BJ (cell line): ENCODE results near the gene NUBP1. TPM values are rescaled to one million over a fixed set of nuclear protein-coding genes. Genes with fewer than 3 reads are reported as not detected.

Source experiments
- CTCF ChIA-PET: fragments of 350-600 bp; formaldehyde crosslinking; extraction: SDS; loops from one replicate; lab custom pipeline; 2021; ENCODE audit warnings: antibody characterized with exemption, inconsistent platforms; lab: Yijun Ruan, JAX
- POLR2A ChIA-PET: fragments of 300-600 bp; sonication (Branson Sonifier 250); formaldehyde crosslinking; extraction: SDS; loops from one replicate; lab custom pipeline; 2021; ENCODE audit warnings: antibody characterized with exemption; lab: Charles Lee
- DNase-seq: peaks from one replicate; pipeline ENCODE4 v3.0.0-alpha.2; 2011; ENCODE audit warnings: low read depth
- H3K27me3 ChIP-seq: 2 replicates; pipeline ENCODE4 v1.6.0; 2011; ENCODE audit warnings: low read length; ENCODE audit not compliant: control insufficient read depth, insufficient read depth
- H3K36me3 ChIP-seq: 2 replicates; pipeline ENCODE4 v1.5.1; 2011; ENCODE audit warnings: low read length; ENCODE audit not compliant: control insufficient read depth, insufficient read depth
- H3K4me3 ChIP-seq: 2 replicates; pipeline ENCODE4 v1.5.1; 2011; ENCODE audit warnings: low read depth, mild to moderate bottlenecking, control low read depth, low read length
- polyA plus RNA-seq: library from polyadenylated mRNA; depleted of rRNA; stranded (reverse); fragments of >200 nt; gene quantifications from 2 replicates; pipeline ENCODE4 v1.2.3, GENCODE V29; 2011
- TF ChIP-seq, protein P1 (sequence below): IDR thresholded peaks from 2 replicates; pipeline ENCODE4 v1.5.1; 2011; ENCODE audit warnings: low read depth, mild to moderate bottlenecking, control low read depth, inconsistent platforms, low read length, moderate library complexity; ENCODE audit not compliant: insufficient read depth

Gene NUBP1
- polyA plus RNA-seq, 1 experiment = 35.8 TPM

DNA sequence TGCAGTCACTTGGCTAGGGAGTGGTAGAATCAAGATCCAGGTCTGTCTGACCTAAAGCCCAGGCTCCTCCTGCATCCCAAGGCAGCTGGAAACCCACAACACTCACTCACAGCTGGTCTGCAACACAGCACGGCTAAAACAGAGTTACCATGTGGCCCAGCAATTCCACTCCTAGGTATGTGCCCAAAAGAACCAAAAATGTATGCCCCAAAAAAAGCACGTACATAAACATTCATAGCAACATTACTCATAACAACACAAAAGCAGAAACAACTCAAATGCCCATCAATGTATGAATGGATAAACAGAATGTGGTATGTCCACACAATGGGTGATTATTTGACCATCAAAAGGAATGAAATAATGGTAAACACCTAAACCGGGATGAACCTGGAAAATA, 66.1 kb downstream of the NUBP1 start:
- ChIA-PET CTCF (no interaction called here), POLR2A (no interaction called here)
- no peak overlapping the region for H3K4me3 ChIP-seq

DNA sequence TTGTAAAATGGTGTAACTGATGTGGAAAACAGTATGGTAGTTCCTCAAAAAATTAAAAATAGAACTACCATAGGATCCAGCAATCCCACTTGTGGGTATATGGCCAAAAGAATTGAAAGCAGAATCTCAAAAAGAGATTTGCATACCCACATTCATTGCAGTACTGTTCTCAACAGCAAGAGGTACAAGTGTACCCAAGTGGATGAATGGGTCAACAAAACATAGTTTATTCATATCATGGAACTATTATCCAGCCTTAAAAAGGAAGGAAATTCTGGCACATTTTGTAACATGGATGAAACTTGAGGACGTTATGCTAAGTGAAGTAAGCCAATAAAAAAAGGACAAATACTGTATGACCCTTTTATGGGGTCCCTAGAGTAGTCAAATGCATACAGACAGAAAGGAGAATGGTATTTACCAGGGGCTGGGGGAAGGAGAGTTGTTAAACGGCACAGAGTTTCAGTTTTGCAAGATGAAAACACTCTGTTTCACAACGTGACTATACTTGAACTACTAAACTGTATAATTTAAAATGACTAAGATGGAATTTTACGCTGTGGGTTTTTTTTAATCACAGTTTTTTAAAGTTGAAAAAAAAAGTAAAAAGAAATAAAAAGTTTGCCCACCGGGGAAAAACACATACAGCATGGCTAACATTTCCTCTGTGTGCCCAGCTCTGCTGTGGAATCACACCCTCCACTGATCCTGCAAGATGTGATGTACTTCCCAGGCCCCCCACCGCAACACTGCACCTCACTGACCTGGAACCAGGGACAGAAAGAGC, 68.9 kb downstream of the NUBP1 start:
- TF ChIP-seq, protein P1, sequence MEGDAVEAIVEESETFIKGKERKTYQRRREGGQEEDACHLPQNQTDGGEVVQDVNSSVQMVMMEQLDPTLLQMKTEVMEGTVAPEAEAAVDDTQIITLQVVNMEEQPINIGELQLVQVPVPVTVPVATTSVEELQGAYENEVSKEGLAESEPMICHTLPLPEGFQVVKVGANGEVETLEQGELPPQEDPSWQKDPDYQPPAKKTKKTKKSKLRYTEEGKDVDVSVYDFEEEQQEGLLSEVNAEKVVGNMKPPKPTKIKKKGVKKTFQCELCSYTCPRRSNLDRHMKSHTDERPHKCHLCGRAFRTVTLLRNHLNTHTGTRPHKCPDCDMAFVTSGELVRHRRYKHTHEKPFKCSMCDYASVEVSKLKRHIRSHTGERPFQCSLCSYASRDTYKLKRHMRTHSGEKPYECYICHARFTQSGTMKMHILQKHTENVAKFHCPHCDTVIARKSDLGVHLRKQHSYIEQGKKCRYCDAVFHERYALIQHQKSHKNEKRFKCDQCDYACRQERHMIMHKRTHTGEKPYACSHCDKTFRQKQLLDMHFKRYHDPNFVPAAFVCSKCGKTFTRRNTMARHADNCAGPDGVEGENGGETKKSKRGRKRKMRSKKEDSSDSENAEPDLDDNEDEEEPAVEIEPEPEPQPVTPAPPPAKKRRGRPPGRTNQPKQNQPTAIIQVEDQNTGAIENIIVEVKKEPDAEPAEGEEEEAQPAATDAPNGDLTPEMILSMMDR = no peak
- ChIA-PET CTCF (no interaction called here), POLR2A (no interaction called here)
- H3K4me3 ChIP-seq = no peak overlapping the region
- H3K27me3 ChIP-seq = peaks cover 8% of the 10 kb centered on the region
- H3K36me3 ChIP-seq = no peaks in the 10 kb centered on the region
- DNase-seq = no peak

More for the DNA sequence above, 66.1 kb downstream of the NUBP1 start:
- TF ChIP-seq, protein P1 = no peak
- no peak for DNase-seq
- Histone ChIP-seq H3K36me3 (no peaks in the 10 kb centered on the region), H3K27me3 (peaks cover 1% of the 10 kb centered on the region; the same call in 1 of the 2 replicates)

DNA sequence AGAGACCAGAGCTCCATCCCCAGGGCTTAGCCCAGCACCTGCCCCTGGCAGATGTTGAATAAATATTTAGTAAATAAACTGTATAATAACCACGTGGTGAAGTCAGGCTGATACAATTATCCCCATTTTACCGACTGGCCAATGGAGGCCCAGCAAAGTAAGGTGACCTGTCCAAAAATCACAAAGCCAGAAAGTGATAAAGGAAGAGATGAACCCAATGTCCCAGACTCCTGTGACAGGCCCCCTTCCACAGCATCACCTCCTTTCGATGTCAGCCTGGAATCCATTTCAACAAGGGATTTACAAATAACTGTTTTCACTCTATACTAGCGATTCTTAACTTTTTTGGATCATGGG, 69.4 kb downstream of the NUBP1 start:
- ChIA-PET POLR2A (no interaction called here), CTCF (no interaction called here)
- H3K27me3 ChIP-seq = peaks cover 13% of the 10 kb centered on the region
- DNase-seq = no peak
- TF ChIP-seq, protein P1 = no peak
- H3K4me3 ChIP-seq = no peak overlapping the region
- H3K36me3 ChIP-seq = no peaks in the 10 kb centered on the region

DNA sequence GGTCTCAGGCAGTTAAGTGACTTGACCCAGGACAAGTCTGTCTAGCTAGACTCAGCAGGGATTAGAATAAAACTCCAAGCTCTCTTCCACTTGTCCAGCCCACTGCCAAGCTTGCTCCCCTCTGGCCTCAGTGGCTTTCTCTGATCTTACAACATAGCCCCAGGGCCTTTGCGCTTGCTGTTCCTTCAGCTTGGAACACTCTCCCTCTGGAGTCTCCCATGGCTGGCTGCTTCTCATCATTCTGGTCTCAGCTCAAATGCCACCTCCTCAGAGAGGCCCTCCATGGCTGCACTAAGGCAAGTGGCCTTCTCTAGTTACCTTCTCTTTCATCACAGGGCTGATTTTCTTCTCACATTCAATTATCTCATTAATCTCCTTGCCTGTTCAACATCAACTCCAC, 73.9 kb downstream of the NUBP1 start:
- TF ChIP-seq, protein P1 = no peak
- Histone ChIP-seq H3K36me3 (no peaks in the 10 kb centered on the region), H3K4me3 (no peak overlapping the region), H3K27me3 (peaks cover 14% of the 10 kb centered on the region)
- ChIA-PET CTCF (no interaction called here), POLR2A (no interaction called here)
- no peak for DNase-seq

DNA sequence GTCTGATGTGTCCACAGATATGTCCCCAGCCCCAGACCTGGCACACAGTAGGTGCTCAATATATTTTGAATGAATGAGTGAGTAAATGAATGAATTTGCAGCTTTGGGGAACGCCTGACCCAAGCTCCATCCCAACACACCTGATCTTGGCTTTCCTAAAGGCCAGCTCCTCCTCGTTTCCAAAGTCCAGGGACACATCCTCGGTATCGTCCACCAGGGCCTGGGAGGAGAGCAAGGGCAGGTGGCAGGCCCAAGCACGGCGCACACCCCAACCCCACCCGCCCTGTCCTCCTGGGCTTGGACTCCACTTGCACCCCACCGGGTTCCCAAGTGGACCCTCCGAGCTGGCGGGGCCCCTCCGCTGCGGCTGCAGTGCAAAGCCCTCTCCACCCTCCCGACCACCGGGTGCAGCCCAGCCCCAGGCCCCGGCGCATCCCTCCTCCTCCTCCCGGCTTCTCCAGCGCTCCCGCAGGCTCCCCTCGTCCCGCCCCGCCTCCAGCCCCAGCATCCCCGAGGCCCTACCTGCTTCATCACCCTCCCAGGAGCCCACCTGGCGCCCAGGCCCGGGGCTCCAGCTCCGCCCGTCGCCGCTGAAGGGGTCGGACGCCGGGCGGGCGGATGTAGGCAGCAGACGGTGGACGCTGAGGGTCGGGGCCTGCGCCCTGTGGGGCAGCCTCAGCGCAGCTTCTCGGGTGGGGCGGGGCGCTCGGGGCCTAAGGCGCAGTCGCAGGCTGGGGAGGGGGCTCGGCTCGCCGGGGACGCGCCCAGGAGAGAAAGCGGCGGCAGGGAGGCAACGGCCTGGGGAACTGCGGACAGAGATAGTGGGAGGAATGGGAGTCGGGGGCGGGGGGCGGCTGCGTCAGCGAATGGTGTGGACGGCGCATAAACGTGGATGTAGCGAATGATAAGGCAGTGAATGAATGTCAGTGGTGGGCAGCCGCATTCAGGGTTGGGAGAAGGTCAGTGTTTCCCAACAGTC, 74.6 kb downstream of the NUBP1 start, which contains the start of gene TVP23A:
TSS of gene TVP23A (minus strand) at position 832 of the 979 bp plus-strand sequence. CDS start at position 531, 301 bp downstream.
- ChIA-PET POLR2A (no interaction called here), CTCF (no interaction called here)
- Histone ChIP-seq H3K27me3 (peaks cover 14% of the 10 kb centered on the region), H3K36me3 (no peaks in the 10 kb centered on the region), H3K4me3 (no peak within 1 kb of the TSS)
- no peak for DNase-seq
- TF ChIP-seq, protein P1 = no peak
